22Rv1 (cell line): Measurements from ENCODE around the gene SLC13A2.
"Not testable (repeated sequence)": the region's sequence is repeated elsewhere in the genome, so short reads cannot be mapped to it uniquely, and the experiment has no call there.

Experiments used
- H3K27ac ChIP-seq: fragments of 450-650 bp; 2 replicates; pipeline ENCODE4 v1.5.1; 2017
- CTCF ChIP-seq: fragments of 450-650 bp; IDR thresholded peaks from 2 replicates; pipeline ENCODE4 v1.5.1; 2017; ENCODE audit warnings: mild to moderate bottlenecking
- ZFX ChIP-seq: fragments of 450-650 bp; IDR thresholded peaks from 2 replicates; pipeline ENCODE4 v1.6.1; 2017; ENCODE audit warnings: antibody characterized with exemption, borderline replicate concordance

SLC13A2 gene

GRCh38 chr17:28473542-28473941 is at the start of gene SLC13A2:
Gene SLC13A2, plus strand, starts transcription at chr17:28473644. Its CDS starts 69 bp downstream, at chr17:28473713.
- H3K27ac ChIP-seq = no peak within 1 kb of the TSS
- TF ChIP-seq ZFX (no peak), CTCF (peak; percentile 11; the same call in 1 of the 2 replicates)

- H3K27ac ChIP-seq = no peak overlapping the region
- TF ChIP-seq ZFX (no peak), CTCF (no peak)
These were observed 48.2 kb upstream of the SLC13A2 start for GRCh38 chr17:28425206-28425605.

GRCh38 chr17:28426081-28426519 is 47.3 kb upstream of the SLC13A2 start:
- TF ChIP-seq ZFX = no peak
- TF ChIP-seq CTCF = peak; percentile 36
- H3K27ac ChIP-seq = no peak overlapping the region

- no peak for TF ChIP-seq CTCF
- no peak for TF ChIP-seq ZFX
These were observed 46.1 kb upstream of the SLC13A2 start for GRCh38 chr17:28427371-28427770.

GRCh38 chr17:28427982-28428381 is 45.5 kb upstream of the SLC13A2 start:
- H3K27ac ChIP-seq = not testable (repeated sequence)

More at GRCh38 chr17:28427371-28427770, 46.1 kb upstream of the SLC13A2 start:
- H3K27ac ChIP-seq = no peak overlapping the region

GRCh38 chr17:28433721-28434120 is 39.7 kb upstream of the SLC13A2 start:
- TF ChIP-seq CTCF = no peak
- no peak for TF ChIP-seq ZFX
- H3K27ac ChIP-seq = no peak overlapping the region

- H3K27ac ChIP-seq = not testable (repeated sequence)
These were observed 39.1 kb upstream of the SLC13A2 start for GRCh38 chr17:28434326-28434725.

GRCh38 chr17:28443901-28444638 is 29.4 kb upstream of the SLC13A2 start:
- no peak for TF ChIP-seq CTCF
- TF ChIP-seq ZFX = no peak
- H3K27ac ChIP-seq = no peak overlapping the region
